ENCODE results near the gene KCNK3. TPM values are rescaled to one million over a fixed set of nuclear protein-coding genes. Genes with fewer than 3 reads are reported as not detected.

KCNK3 gene
- total and polyA plus RNA-seq, 10 of the 15 experiments (the other 5 are each of a cell fraction or from before 2014, with no cell fraction given): 0.13 TPM; not detected in 9

DNA sequence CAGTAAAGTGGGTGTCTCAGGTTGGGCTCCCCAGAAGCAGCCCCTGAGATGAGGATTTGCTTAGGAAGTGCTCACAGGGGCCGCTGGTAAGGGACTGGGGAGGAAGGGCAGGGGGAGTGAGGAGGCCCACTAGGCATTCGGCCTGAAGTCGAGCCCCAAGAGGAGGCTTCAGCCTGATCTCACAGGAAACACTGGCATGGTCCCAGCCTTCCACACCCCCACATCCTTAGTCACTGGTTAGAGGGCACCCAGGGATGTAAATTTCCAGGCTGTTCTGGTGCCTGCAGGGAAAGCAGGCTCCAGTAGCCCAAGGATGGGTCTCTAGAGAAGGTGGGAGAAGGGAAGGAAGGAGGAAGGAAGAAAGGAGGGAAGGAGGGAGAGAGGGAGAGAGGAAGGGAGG lies 22.4 kb upstream of the KCNK3 start:
- RAD21 ChIA-PET (ENCODE audit: unreplicated experiment): no interaction called here
- ATAC-seq (no peak), FAIRE-seq (no peak), DNase-seq (ENCODE audit: low read depth, low spot score) (no peak)
- in situ Hi-C loops (cut with MboI): no loop called here
- Histone ChIP-seq H3K36me3 (ENCODE audit: control insufficient read depth in 2 of 2, insufficient read depth in 2 of 2, low read length in 1 of 2) (no peaks in the 10 kb centered on the region), H3K9me3 (replicated peaks; ENCODE audit: control insufficient read depth, insufficient read depth, low read length) (no peaks in the 10 kb centered on the region), H3K27me3 (replicated peaks in 1 of 2; ENCODE audit: control insufficient read depth in 2 of 2, insufficient read depth in 2 of 2, low read length in 1 of 2) (peaks cover 0 to 6% of the 10 kb centered on the region in 2 experiments), H3K9ac (ENCODE audit: control insufficient read depth, insufficient read depth, low read length) (no peak overlapping the region), H3K4me2 (ENCODE audit: control insufficient read depth, insufficient read depth) (no peak overlapping the region), H2AFZ (ENCODE audit: control insufficient read depth, low read depth, low read length) (no peak overlapping the region), H3K27ac (ENCODE audit: control insufficient read depth, insufficient read depth) (no peak overlapping the region), H3K79me2 (ENCODE audit: control insufficient read depth, insufficient read depth, low read length) (no peaks in the 10 kb centered on the region), H4K20me1 (ENCODE audit: control insufficient read depth, insufficient read depth) (no peaks in the 10 kb centered on the region), H3K4me1 (ENCODE audit: control insufficient read depth, insufficient read depth, low read length) (no peaks in the 10 kb centered on the region), H3K4me3 (no peak overlapping the region)
- POLR2A ChIA-PET: no interaction called here
- no TSS peak for BruUV-seq (replicated peaks)
- TF ChIP-seq BRCA1 (IDR thresholded peaks at IDR 0.05; ENCODE audit: low read depth, low read length) (no peak), CBX5 (IDR thresholded peaks at IDR 0.05; ENCODE audit: low read depth) (no peak), NFIC (IDR thresholded peaks at IDR 0.05; ENCODE audit: low read depth, low read length) (no peak), ZNF207 (IDR thresholded peaks at IDR 0.05; ENCODE audit: borderline replicate concordance) (no peak), NR2C2 (IDR thresholded peaks at IDR 0.05; ENCODE audit: borderline replicate concordance, control insufficient read depth, insufficient read length, low read depth) (no peak)
- TF ChIP-seq, protein P1, sequence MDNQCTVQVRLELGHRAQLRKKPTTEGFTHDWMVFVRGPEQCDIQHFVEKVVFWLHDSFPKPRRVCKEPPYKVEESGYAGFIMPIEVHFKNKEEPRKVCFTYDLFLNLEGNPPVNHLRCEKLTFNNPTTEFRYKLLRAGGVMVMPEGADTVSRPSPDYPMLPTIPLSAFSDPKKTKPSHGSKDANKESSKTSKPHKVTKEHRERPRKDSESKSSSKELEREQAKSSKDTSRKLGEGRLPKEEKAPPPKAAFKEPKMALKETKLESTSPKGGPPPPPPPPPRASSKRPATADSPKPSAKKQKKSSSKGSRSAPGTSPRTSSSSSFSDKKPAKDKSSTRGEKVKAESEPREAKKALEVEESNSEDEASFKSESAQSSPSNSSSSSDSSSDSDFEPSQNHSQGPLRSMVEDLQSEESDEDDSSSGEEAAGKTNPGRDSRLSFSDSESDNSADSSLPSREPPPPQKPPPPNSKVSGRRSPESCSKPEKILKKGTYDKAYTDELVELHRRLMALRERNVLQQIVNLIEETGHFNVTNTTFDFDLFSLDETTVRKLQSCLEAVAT (IDR thresholded peaks at IDR 0.05): no peak
- TF ChIP-seq, protein P2, sequence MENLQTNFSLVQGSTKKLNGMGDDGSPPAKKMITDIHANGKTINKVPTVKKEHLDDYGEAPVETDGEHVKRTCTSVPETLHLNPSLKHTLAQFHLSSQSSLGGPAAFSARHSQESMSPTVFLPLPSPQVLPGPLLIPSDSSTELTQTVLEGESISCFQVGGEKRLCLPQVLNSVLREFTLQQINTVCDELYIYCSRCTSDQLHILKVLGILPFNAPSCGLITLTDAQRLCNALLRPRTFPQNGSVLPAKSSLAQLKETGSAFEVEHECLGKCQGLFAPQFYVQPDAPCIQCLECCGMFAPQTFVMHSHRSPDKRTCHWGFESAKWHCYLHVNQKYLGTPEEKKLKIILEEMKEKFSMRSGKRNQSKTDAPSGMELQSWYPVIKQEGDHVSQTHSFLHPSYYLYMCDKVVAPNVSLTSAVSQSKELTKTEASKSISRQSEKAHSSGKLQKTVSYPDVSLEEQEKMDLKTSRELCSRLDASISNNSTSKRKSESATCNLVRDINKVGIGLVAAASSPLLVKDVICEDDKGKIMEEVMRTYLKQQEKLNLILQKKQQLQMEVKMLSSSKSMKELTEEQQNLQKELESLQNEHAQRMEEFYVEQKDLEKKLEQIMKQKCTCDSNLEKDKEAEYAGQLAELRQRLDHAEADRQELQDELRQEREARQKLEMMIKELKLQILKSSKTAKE (IDR thresholded peaks at IDR 0.05; ENCODE audit: low read depth, poor library complexity, severe bottlenecking): no peak
- TF ChIP-seq, protein P3, sequence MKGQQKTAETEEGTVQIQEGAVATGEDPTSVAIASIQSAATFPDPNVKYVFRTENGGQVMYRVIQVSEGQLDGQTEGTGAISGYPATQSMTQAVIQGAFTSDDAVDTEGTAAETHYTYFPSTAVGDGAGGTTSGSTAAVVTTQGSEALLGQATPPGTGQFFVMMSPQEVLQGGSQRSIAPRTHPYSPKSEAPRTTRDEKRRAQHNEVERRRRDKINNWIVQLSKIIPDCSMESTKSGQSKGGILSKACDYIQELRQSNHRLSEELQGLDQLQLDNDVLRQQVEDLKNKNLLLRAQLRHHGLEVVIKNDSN (IDR thresholded peaks at IDR 0.05; ENCODE audit: borderline replicate concordance, extremely low read length, insufficient read depth, low read depth, low read length): no peak
- SMC1A ChIA-PET (ENCODE audit: uncharacterized antibody, unreplicated experiment): no interaction called here
- WGBS (ENCODE audit: insufficient coverage, insufficient replicate concordance, low lambda C conversion rate, missing lambda C conversion rate): 4% methylated on average over 3 of the region's 3 CpGs
- CTCF ChIA-PET: no interaction called here
- intact Hi-C loops (cut with micrococcal nuclease; ENCODE audit: unreplicated experiment): no loop called here
